ENCODE data around the gene MMP2. TPM values are rescaled to one million over a fixed set of nuclear protein-coding genes. Genes with fewer than 3 reads are reported as not detected.
A peak's percentile ranks its signal among the peaks of the same experiment; 100 is the strongest.

Gene MMP2
- total and polyA plus RNA-seq, 2 of the 13 experiments (the other 11 are each of a cell fraction or from before 2014, with no cell fraction given): 0.31 to 1.3 TPM

- POLR2A ChIA-PET: interaction anchor here (0.8 to 1.2 kb wide), 2 partner anchors 11 to 121 kb away, joined by 4 to 5 read pairs; no protein-coding TSS in a partner anchor
- Histone ChIP-seq H2AFZ (ENCODE audit: low read length) (no peak overlapping the region), H3K27me3 (ENCODE audit: control insufficient read depth in 1 of 2, insufficient read depth in 2 of 2, low read length in 2 of 2) (no peaks in the 10 kb centered on the region), H3K4me2 (ENCODE audit: low read depth, low read length) (no peak overlapping the region), H4K20me1 (ENCODE audit: insufficient read depth, low read length) (no peaks in the 10 kb centered on the region), H3K9ac (ENCODE audit: insufficient read depth, low read depth, low read length) (no peak overlapping the region), H3K9me3 (ENCODE audit: low read length) (no peaks in the 10 kb centered on the region), H3K4me1 (ENCODE audit: insufficient read depth, low read length) (peaks cover 46% of the 10 kb centered on the region), H3K27ac (ENCODE audit: extremely low read length, insufficient read depth, low read length) (no peak overlapping the region), H3K79me2 (ENCODE audit: insufficient read depth, low read length) (no peaks in the 10 kb centered on the region), H3K36me3 (replicated peaks in 1 of 2; ENCODE audit: control insufficient read depth in 1 of 2, insufficient read depth in 2 of 2, low read length in 2 of 2) (no peaks in the 10 kb centered on the region), H3K4me3 (replicated peaks in 1 of 3; ENCODE audit: insufficient read depth in 1 of 3, low read depth in 2 of 3, low read length in 3 of 3) (no peak overlapping the region)
- 66% methylated on average over 9 of the region's 9 CpGs for WGBS (ENCODE audit: low lambda C conversion rate)
- intact Hi-C loops (cut with micrococcal nuclease; ENCODE audit: unreplicated experiment): no loop called here
- CTCF ChIA-PET (ENCODE audit: low intra/inter-chr PET ratio, low total read pairs): interaction anchor here (1.7 to 2.7 kb wide), 2 partner anchors 37 to 210 kb away, joined by 4 to 9 read pairs; no protein-coding TSS in a partner anchor
- no peak for FAIRE-seq
- TF ChIP-seq NR3C1 (CRISPR knock-in tag; IDR thresholded peaks at IDR 0.05) (no peak), ZNF510 (CRISPR knock-in tag; IDR thresholded peaks at IDR 0.05; ENCODE audit: low read depth) (no peak), ZMAT3 (CRISPR knock-in tag; conservative IDR thresholded peaks at IDR 0.05) (no peak), POLR2G (IDR thresholded peaks at IDR 0.05; ENCODE audit: low read depth, low read length) (no peak), MIXL1 (CRISPR knock-in tag; IDR thresholded peaks at IDR 0.05) (no peak), RELA (CRISPR knock-in tag; IDR thresholded peaks at IDR 0.05) (no peak), ZNF263 (CRISPR knock-in tag; IDR thresholded peaks at IDR 0.05) (no peak), STAG1 (CRISPR knock-in tag; IDR thresholded peaks at IDR 0.05) (peak; percentile 27; the same call in 1 of the 2 replicates), ETV5 (CRISPR knock-in tag; IDR thresholded peaks at IDR 0.05; ENCODE audit: borderline replicate concordance) (no peak), ZKSCAN1 (IDR thresholded peaks at IDR 0.05; ENCODE audit: low read length) (no peak)
- TF ChIP-seq, protein P1, sequence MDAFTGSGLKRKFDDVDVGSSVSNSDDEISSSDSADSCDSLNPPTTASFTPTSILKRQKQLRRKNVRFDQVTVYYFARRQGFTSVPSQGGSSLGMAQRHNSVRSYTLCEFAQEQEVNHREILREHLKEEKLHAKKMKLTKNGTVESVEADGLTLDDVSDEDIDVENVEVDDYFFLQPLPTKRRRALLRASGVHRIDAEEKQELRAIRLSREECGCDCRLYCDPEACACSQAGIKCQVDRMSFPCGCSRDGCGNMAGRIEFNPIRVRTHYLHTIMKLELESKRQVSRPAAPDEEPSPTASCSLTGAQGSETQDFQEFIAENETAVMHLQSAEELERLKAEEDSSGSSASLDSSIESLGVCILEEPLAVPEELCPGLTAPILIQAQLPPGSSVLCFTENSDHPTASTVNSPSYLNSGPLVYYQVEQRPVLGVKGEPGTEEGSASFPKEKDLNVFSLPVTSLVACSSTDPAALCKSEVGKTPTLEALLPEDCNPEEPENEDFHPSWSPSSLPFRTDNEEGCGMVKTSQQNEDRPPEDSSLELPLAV (CRISPR knock-in tag; conservative IDR thresholded peaks at IDR 0.05; ENCODE audit: low read depth): no peak
- TF ChIP-seq, protein P2, sequence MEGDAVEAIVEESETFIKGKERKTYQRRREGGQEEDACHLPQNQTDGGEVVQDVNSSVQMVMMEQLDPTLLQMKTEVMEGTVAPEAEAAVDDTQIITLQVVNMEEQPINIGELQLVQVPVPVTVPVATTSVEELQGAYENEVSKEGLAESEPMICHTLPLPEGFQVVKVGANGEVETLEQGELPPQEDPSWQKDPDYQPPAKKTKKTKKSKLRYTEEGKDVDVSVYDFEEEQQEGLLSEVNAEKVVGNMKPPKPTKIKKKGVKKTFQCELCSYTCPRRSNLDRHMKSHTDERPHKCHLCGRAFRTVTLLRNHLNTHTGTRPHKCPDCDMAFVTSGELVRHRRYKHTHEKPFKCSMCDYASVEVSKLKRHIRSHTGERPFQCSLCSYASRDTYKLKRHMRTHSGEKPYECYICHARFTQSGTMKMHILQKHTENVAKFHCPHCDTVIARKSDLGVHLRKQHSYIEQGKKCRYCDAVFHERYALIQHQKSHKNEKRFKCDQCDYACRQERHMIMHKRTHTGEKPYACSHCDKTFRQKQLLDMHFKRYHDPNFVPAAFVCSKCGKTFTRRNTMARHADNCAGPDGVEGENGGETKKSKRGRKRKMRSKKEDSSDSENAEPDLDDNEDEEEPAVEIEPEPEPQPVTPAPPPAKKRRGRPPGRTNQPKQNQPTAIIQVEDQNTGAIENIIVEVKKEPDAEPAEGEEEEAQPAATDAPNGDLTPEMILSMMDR (CRISPR knock-in tag; IDR thresholded peaks at IDR 0.05): peak; percentile 40
- TF ChIP-seq, protein P3, sequence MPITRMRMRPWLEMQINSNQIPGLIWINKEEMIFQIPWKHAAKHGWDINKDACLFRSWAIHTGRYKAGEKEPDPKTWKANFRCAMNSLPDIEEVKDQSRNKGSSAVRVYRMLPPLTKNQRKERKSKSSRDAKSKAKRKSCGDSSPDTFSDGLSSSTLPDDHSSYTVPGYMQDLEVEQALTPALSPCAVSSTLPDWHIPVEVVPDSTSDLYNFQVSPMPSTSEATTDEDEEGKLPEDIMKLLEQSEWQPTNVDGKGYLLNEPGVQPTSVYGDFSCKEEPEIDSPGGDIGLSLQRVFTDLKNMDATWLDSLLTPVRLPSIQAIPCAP (CRISPR knock-in tag; IDR thresholded peaks at IDR 0.05; ENCODE audit: low read depth): no peak
- DNase-seq (ENCODE audit: low spot score): no peak
- BruUV-seq (replicated peaks): no TSS peak
- in situ Hi-C loops (cut with HindIII; ENCODE audit: extremely low pct_ligation_motif_present, low pct_unique_long_range_greater_than_20kb): no loop called here
- no peak for ATAC-seq
These were observed 22.7 kb downstream of the MMP2 start for GRCh38 chr16:55501549-55502322.

All from HepG2 (cell line).